K562 (cell line): ENCODE measurements around the gene ADTRP. TPM values are rescaled to one million over a fixed set of nuclear protein-coding genes. Genes with fewer than 3 reads are reported as not detected.

Experiments used
- ATAC-seq: fragments of 200-7000 bp; cut with Tn5 transposase; 3 replicates; pipeline ENCODE4 v1.9.1; 2020; ENCODE audit warnings: moderate library complexity
- BruUV-seq: library from RNA; stranded (reverse); fragments of 400-500 nt; replicated peaks from 2 replicates; lab custom pipeline; 2021; lab: Mats Ljungman, UMichigan
- CTCF ChIA-PET: fragments of 300-600 bp; formaldehyde crosslinking; extraction: SDS; loops from one replicate; lab custom pipeline; 2021; ENCODE audit warnings: low intra/inter-chr PET ratio; lab: Yijun Ruan, JAX
- POLR2A ChIA-PET: fragments of 300-600, 350-650 bp; sonication (Branson Sonifier 250); formaldehyde crosslinking; extraction: SDS; loops from one replicate; lab custom pipeline; 2021; ENCODE audit warnings: antibody characterized with exemption, inconsistent platforms; lab: Yijun Ruan, JAX
- DNase-seq, 4 experiments: peaks; one replicate each; pipeline versions ENCODE4 v3.0.0 to v3.0.0-alpha.2; 2011 to 2018; ENCODE audit warnings: low spot score in 3 of 4, mixed read lengths in 3 of 4; ENCODE audit errors: extremely low read depth in 1 of 4
- FAIRE-seq: peaks from 2 replicates; lab custom pipeline; 2011; peaks lifted over from hg19 to GRCh38; lab: Jason Lieb, UNC
- H2AFZ ChIP-seq: 2 replicates; pipeline ENCODE4 v1.6.0; 2011; ENCODE audit warnings: low read depth, low read length, control low read depth, inconsistent platforms
- H3K27ac ChIP-seq: fragments of 200-600 bp; 3 replicates; pipeline ENCODE4 v1.8.0; 2011; ENCODE audit warnings: low read depth, mild to moderate bottlenecking, control low read depth, inconsistent platforms, low read length, moderate library complexity, mixed read lengths; ENCODE audit errors: extremely low read depth
- H3K27me3 ChIP-seq, 2 experiments: fragments of 300-600 bp in 1 of 2; 2 replicates in 1 of 2; 3 replicates in 1 of 2; pipeline versions ENCODE4 v1.6.0 to v1.8.0; 2011; ENCODE audit warnings: inconsistent platforms in 2 of 2, low read length in 2 of 2, mild to moderate bottlenecking in 1 of 2, mixed read lengths in 1 of 2, moderate library complexity in 1 of 2; ENCODE audit not compliant: control insufficient read depth in 2 of 2, insufficient read depth in 2 of 2
- H3K36me3 ChIP-seq: fragments of 300-600 bp; 3 replicates; pipeline ENCODE4 v1.8.0; 2011; ENCODE audit warnings: mild to moderate bottlenecking, low read length, inconsistent platforms; ENCODE audit not compliant: control insufficient read depth, insufficient read depth
- H3K4me1 ChIP-seq, 2 experiments: fragments of 200-600 bp in 1 of 2; replicated peaks in 1 of 2; 2 replicates in 1 of 2; 3 replicates in 1 of 2; pipeline versions ENCODE4 v1.5.1 to v1.8.0; 2011; ENCODE audit warnings: inconsistent platforms in 2 of 2, low read length in 2 of 2, mild to moderate bottlenecking in 1 of 2, mixed read lengths in 1 of 2, moderate library complexity in 1 of 2; ENCODE audit not compliant: control insufficient read depth in 2 of 2, insufficient read depth in 2 of 2
- H3K4me2 ChIP-seq: 2 replicates; pipeline ENCODE4 v1.6.1; 2011; ENCODE audit warnings: low read length, control low read depth, inconsistent platforms, mixed read lengths; ENCODE audit not compliant: insufficient read depth
- H3K4me3 ChIP-seq: fragments of 200-600 bp; sonication (generic), shearing (Covaris generic); 2 replicates; pipeline ENCODE4 v1.5.1; 2016; ENCODE audit warnings: control low read depth, inconsistent platforms
- H3K79me2 ChIP-seq: fragments of 200-600 bp; 3 replicates; pipeline ENCODE4 v1.8.0; 2011; ENCODE audit warnings: low read length, inconsistent platforms; ENCODE audit not compliant: control insufficient read depth, insufficient read depth
- H3K9ac ChIP-seq, 2 experiments: 2 replicates each; pipeline versions ENCODE4 v1.6.0 to v1.6.1; 2011; ENCODE audit warnings: low read depth in 2 of 2, low read length in 2 of 2, control low read depth in 1 of 2, inconsistent platforms in 1 of 2, mild to moderate bottlenecking in 1 of 2, mixed read lengths in 1 of 2; ENCODE audit not compliant: insufficient read depth in 1 of 2
- H3K9me1 ChIP-seq: one replicate; pipeline ENCODE4 v1.6.0; 2011; ENCODE audit warnings: inconsistent platforms, mild to moderate bottlenecking, low read length, moderate library complexity; ENCODE audit not compliant: control insufficient read depth, insufficient read depth
- H3K9me3 ChIP-seq: replicated peaks from 2 replicates; pipeline ENCODE4 v1.5.1; 2011; ENCODE audit warnings: low read depth, low read length, inconsistent platforms; ENCODE audit not compliant: control insufficient read depth, insufficient read depth
- H4K20me1 ChIP-seq: replicated peaks from 2 replicates; pipeline ENCODE4 v1.6.1; 2011; ENCODE audit warnings: low read length, inconsistent platforms, mixed read lengths; ENCODE audit not compliant: control insufficient read depth, insufficient read depth
- ADNP ChIP-seq: fragments of 200-800 bp; sonication (Bioruptor generic); IDR thresholded peaks from 2 replicates; pipeline ENCODE4 v1.6.1; 2016; ENCODE audit warnings: missing genetic modification characterization, missing compliant biosample characterization
- CBFA2T3 ChIP-seq: fragments of 450-650 bp; IDR thresholded peaks from 2 replicates; pipeline ENCODE4 v1.6.1; 2017
- CTCFL ChIP-seq: IDR thresholded peaks from 2 replicates; pipeline ENCODE4 v1.6.1; 2011; ENCODE audit warnings: borderline replicate concordance, low read depth, mild to moderate bottlenecking, moderate library complexity, low read length; ENCODE audit not compliant: insufficient read depth, poor library complexity, severe bottlenecking
- CXXC5 ChIP-seq: fragments of 250-450 bp; sonication (Bioruptor Pico); IDR thresholded peaks from 2 replicates; pipeline ENCODE4 v1.8.0; 2022; ENCODE audit warnings: inconsistent platforms, mild to moderate bottlenecking, moderate library complexity
- ELF2 ChIP-seq: fragments of 250-450 bp; sonication (Bioruptor Pico); IDR thresholded peaks from 2 replicates; pipeline ENCODE4 v1.5.0; 2021; ENCODE audit warnings: mild to moderate bottlenecking
- ETV1 ChIP-seq: fragments of 450-650 bp; conservative IDR thresholded peaks from 2 replicates; pipeline ENCODE4 v1.6.1; 2016; ENCODE audit warnings: missing genetic modification characterization, control low read depth, low read depth, missing compliant biosample characterization
- HCFC1 ChIP-seq: IDR thresholded peaks from 2 replicates; pipeline ENCODE4 v1.6.1; 2012; ENCODE audit warnings: low read depth, low read length, improper control_type of control experiment
- HDGF ChIP-seq: fragments of 450-650 bp; IDR thresholded peaks from 2 replicates; pipeline ENCODE4 v1.6.1; 2016
- IFI16 ChIP-seq: fragments of 250-450 bp; sonication (Bioruptor Pico); IDR thresholded peaks from 2 replicates; pipeline ENCODE4 v2.1.2; 2022; ENCODE audit warnings: mild to moderate bottlenecking, inconsistent platforms
- KAT8 ChIP-seq: fragments of 450-650 bp; IDR thresholded peaks from 2 replicates; pipeline ENCODE4 v1.6.1; 2016; ENCODE audit warnings: low read depth, mild to moderate bottlenecking
- NR0B1 ChIP-seq: fragments of 450-650 bp; IDR thresholded peaks from one replicate; pipeline ENCODE4 v1.6.1; 2018; ENCODE audit warnings: mild to moderate bottlenecking, moderate library complexity; ENCODE audit not compliant: partially characterized antibody
- SNAPC5 ChIP-seq: fragments of 250-450 bp; sonication (Bioruptor Pico); IDR thresholded peaks from 2 replicates; pipeline ENCODE4 v1.8.0; 2021; ENCODE audit warnings: moderate library complexity, mild to moderate bottlenecking, inconsistent platforms
- TCF7 ChIP-seq: sonication (generic); IDR thresholded peaks from 2 replicates; pipeline ENCODE4 v1.6.1; 2016; ENCODE audit warnings: antibody characterized with exemption, borderline replicate concordance
- TOE1 ChIP-seq, 2 experiments: fragments of 450-650 bp in 1 of 2; sonication (generic) in 1 of 2; formaldehyde crosslinking in 1 of 2; IDR thresholded peaks; 2 replicates each; pipeline versions ENCODE4 v1.7.1 to v1.8.0; 2016 to 2022; ENCODE audit warnings: borderline replicate concordance in 2 of 2, mild to moderate bottlenecking in 2 of 2, antibody characterized with exemption in 1 of 2, inconsistent platforms in 1 of 2, low read depth in 1 of 2, missing genetic modification reagents in 1 of 2, moderate library complexity in 1 of 2
- ZBTB34 ChIP-seq: fragments of 250-450 bp; sonication (Bioruptor Pico); IDR thresholded peaks from 2 replicates; pipeline ENCODE4 v1.8.0; 2021; ENCODE audit warnings: mild to moderate bottlenecking, moderate library complexity
- ZFP36 ChIP-seq: fragments of 150-350 bp; IDR thresholded peaks from 2 replicates; pipeline ENCODE4 v1.6.1; 2018; ENCODE audit warnings: low read length, low read depth; ENCODE audit not compliant: partially characterized antibody
- ZZZ3 ChIP-seq: fragments of 450-650 bp; IDR thresholded peaks from 2 replicates; pipeline ENCODE4 v1.6.1; 2016; ENCODE audit warnings: antibody characterized with exemption, mild to moderate bottlenecking, moderate library complexity
- WGBS: fragments of 100-300 bp; shearing (Covaris generic); methylation state at CpG from one replicate; pipeline ENCODE4 v1.1.6; 2016; ENCODE audit warnings: low coverage, mixed read lengths; ENCODE audit not compliant: insufficient coverage; ENCODE audit errors: missing lambda C conversion rate; 5-methylcytosine and 5-hydroxymethylcytosine counted together
- in situ Hi-C: fragments of 300-500 bp; cut with MboI; formaldehyde crosslinking; loops from 4 replicates; pipeline ENCODE4 v1.15.0; 2018; ENCODE audit warnings: inconsistent platforms, mixed read lengths
- intact Hi-C: fragments of 100-400 bp; cut with micrococcal nuclease; formaldehyde crosslinking; loops from 2 replicates; pipeline ENCODE4 v1.14.2; 2022
- polyA plus RNA-seq, 8 experiments: library from polyadenylated mRNA; depleted of rRNA in 4 of 8; stranded (reverse) in 5 of 8; unstranded in 3 of 8; fragments of >200 nt; fragmentation: Nextera tagmentation in 2 of 8; fragmentation: Illumina TruSeq in 1 of 8; extraction: Ambion mirVana in 2 of 8; extraction: Trizol in 1 of 8; gene quantifications; 2 replicates each; pipeline versions ENCODE4 v1.2.1 to v1.2.3, GENCODE V29; 2011 to 2014; ENCODE audit warnings: inconsistent platforms in 1 of 8, missing spikeins in 1 of 8
- total RNA-seq, 7 experiments: library from RNA; depleted of rRNA in 6 of 7; stranded (reverse); fragments of >200 nt in 6 of 7; fragmentation: Illumina TruSeq in 2 of 7; extraction: Trizol in 2 of 7; gene quantifications; 2 replicates each; pipeline versions ENCODE4 v1.2.1 to v1.2.3, GENCODE V29; 2011 to 2021; ENCODE audit warnings: low replicate concordance in 1 of 7

Gene ADTRP
- total and polyA plus RNA-seq, 9 of the 15 experiments (the other 6 are each of a cell fraction or from before 2014, with no cell fraction given): 7.4 to 24.0 (median 13.6) TPM

- ATAC-seq: no peak
- POLR2A ChIA-PET: no interaction called here
These were observed 33.2 kb upstream of the ADTRP start for GRCh38 chr6:11811644-11812264.

More at GRCh38 chr6:11811644-11812264, 33.2 kb upstream of the ADTRP start:
- 67% methylated on average over 3 of the region's 3 CpGs for WGBS
- BruUV-seq: no TSS peak
- H3K4me3 ChIP-seq: no peak overlapping the region
- H3K9me3 ChIP-seq: no peaks in the 10 kb centered on the region
- TF ChIP-seq CXXC5 (CRISPR knock-in tag) (no peak), ZBTB34 (no peak), TCF7 (no peak), SNAPC5 (CRISPR knock-in tag) (no peak), HDGF (no peak), TOE1 (IDR thresholded peaks at IDR 0.05; ENCODE audit: borderline replicate concordance) (no peak), TOE1 (CRISPR knock-in tag; IDR thresholded peaks at IDR 0.05; ENCODE audit: borderline replicate concordance, low read depth) (no peak), ADNP (no peak), IFI16 (CRISPR knock-in tag) (no peak), CBFA2T3 (no peak), HCFC1 (no peak), NR0B1 (no peak), ELF2 (CRISPR knock-in tag) (no peak), ETV1 (tag) (no peak), ZZZ3 (no peak), CTCFL (no peak), ZFP36 (no peak), KAT8 (no peak)
- H3K27ac ChIP-seq: no peak overlapping the region
- FAIRE-seq: no peak
- no peaks in the 10 kb centered on the region for H4K20me1 ChIP-seq
- H3K79me2 ChIP-seq: no peaks in the 10 kb centered on the region
- H3K4me2 ChIP-seq: no peak overlapping the region
- intact Hi-C loops (loop anchor here (5.0 kb wide), 1 partner anchor 109 kb away; no protein-coding TSS in a partner anchor), in situ Hi-C loops (no loop called here)
- no peak overlapping the region for H2AFZ ChIP-seq
- no peak overlapping the region for H3K9ac ChIP-seq
- H3K27me3 ChIP-seq: no peaks in the 10 kb centered on the region
- no peaks in the 10 kb centered on the region for H3K36me3 ChIP-seq
- H3K4me1 ChIP-seq: peaks cover 0 to 7% of the 10 kb centered on the region in 2 experiments; a peak in 2 of 5 replicates
- DNase-seq: no peak
- CTCF ChIA-PET: no interaction called here
- H3K9me1 ChIP-seq: no peaks in the 10 kb centered on the region
